AG09319 (cell line): ENCODE data around the gene BCL2L2.

ENCODE experiments used
- DNase-seq: peaks from one replicate; pipeline ENCODE4 v3.0.0-alpha.2; 2010; ENCODE audit warnings: low read depth; ENCODE audit errors: extremely low read depth
- CTCF ChIP-seq: IDR thresholded peaks from 2 replicates; pipeline ENCODE4 v1.5.1; 2011; ENCODE audit warnings: low read depth, mild to moderate bottlenecking, inconsistent platforms, low read length, moderate library complexity

The BCL2L2 gene

DNA sequence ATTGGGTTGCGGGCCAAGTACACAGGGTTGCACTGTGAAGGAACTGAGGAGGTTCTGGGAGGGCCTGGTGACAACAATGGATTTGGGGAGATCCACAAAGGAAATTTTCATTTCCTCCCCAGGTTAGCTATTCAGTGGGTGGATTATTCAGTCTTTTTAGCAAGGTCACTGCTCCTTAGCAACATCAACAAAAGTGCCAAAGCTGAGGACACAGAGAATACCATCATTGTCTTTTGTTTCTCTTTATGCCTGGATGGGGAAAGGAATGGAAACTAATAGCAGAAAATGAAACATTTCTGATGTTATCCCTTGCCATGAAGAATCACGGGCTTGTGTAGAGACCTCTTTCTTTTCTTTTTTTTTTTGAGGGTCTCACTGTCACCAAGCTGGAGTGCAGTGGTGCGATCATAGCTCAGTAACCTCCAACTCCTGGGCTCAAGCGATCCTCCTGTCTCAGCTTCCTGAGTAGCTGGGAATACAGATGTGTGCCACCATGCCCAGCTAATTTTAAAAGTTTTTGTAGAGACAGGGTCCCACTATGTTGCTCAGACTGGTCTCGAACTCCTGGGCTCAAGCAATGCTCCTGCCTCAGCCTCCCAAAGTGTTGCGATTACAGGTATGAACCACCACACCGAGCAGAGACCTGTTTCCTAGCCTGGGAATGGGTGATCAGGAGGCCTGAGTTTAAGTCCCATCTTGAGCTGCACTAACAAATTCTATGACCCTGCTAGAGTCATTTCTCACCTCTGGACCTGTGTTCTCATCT, 10.4 kb upstream of the BCL2L2 start:
- DNase-seq, result no peak

DNA sequence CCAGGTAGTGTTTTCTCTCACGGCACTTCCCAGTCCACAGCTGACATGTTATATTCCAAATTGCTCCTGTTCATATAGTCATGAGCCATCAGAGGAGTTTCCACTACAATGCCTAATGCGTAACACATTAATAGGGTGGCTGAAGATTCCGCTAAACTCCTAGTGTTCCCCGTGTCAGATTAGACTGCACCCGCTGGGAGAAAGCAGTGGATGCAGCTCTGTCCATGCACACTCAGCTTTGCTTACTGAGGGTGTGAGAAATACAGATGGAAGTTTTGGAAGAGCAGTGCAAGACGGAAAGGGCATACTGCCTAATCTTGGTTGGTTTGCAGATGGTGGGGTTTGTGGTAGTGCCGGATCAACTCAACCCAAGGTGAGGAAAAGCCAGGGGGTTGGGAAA, 9.5 kb upstream of the BCL2L2 start:
- no peak for DNase-seq
- TF ChIP-seq CTCF, result no peak

More for the DNA sequence above, 10.4 kb upstream of the BCL2L2 start:
- TF ChIP-seq CTCF, result no peak

DNA sequence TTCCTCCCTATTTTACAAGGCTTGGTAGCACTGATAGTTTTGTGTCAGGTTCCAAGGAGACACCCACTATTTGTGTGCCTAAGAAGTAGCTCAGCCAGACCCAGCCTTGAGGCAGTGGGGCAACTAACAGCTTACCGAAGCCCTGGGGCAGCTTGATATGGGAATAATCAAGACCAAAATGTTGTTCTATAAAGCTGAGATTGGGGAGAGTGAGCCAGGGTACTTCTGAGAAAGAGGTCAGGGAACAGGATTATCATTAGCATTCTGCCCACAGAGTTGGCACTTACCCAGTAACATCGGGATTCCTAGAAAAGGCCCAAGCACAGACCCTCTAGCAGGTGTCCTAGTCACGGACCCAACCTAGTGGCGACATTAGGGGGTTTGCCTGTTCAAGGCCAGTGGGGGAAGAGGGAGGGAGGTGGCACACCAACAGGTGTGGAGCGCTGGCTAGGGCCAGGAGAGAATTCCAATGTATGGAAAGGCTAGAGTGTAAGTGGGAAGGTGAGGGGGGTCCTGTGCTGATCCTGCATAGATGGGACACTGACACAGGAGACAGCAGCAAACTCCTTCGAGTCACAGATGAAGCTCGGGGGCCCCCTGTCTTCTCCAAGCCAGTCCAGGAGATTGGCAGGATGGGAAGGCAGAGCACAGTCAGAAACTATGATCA, 8.9 kb upstream of the BCL2L2 start:
- no peak for TF ChIP-seq CTCF
- DNase-seq, result no peak

DNA sequence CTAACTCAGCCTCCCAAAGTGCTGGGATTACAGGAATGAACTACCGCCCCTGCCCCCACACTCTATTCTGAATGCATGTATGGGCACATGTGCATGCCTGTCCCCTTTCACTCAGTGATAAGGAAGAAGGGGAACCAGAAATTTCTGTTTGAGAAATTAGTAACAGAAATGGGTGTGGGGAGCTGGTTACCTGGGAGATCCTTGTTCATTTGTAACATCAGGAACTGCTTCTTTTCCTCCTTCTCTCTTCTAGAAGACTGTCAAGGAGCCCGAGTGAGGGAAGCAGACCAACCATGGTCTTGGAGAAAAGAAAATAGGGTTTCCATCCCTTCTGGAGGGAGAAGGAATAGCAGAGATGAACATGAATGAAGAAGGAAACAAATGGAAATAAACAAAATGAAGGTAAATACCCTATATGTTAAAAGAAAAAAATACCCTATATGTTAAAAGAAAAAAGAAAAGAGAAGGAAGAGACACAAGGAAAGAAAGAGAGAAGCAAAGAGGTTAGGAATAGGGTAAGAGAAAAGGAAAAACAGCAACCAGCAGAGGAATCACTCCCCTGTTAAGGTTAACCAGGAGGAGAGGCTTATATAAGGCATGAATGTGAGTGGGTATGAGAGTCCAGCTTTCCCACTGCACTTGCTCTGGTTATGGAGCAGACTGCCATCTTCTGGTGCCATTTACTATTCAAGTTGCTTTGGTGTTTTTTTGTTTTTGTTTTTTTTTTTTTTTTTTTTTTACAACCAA, 7.2 kb upstream of the BCL2L2 start:
- TF ChIP-seq CTCF, result peak; percentile 34
- no peak for DNase-seq

GRCh38 chr14:23299986-23300686, 6.5 kb upstream of the BCL2L2 start:
- no peak for TF ChIP-seq CTCF
- no peak for DNase-seq

- no peak for DNase-seq
- TF ChIP-seq CTCF, result no peak
Measured at GRCh38 chr14:23300687-23301223, 5.9 kb upstream of the BCL2L2 start.
